ENCODE results near the gene DYSF.

DYSF gene

DNA sequence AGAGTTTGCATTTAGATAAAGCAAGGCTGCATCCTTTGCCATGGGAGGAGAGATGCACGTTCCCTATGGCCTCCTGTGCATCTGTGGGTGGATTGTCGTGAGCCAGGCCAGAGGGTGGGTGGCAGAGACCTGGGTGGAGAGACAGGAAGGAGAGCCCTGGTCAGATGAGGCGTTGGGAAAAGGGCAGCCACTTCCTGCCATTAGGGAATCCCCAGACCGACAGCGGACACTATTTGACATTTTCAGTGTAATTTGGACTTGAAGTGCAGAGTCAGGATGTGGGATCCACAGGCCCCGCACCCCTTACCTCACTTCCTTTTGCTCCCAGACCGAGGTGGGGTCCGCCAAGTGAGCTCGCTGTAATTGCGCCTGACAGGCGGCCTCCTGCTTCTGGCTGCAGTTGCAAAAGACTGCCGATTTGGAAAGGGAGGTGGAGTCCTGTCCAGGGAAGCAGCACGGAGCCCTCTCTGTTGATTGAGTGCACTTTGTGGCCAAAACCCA is 150.0 kb downstream of the DYSF start:
- DNase-seq (ENCODE audit: low read depth), result no peak

DNA sequence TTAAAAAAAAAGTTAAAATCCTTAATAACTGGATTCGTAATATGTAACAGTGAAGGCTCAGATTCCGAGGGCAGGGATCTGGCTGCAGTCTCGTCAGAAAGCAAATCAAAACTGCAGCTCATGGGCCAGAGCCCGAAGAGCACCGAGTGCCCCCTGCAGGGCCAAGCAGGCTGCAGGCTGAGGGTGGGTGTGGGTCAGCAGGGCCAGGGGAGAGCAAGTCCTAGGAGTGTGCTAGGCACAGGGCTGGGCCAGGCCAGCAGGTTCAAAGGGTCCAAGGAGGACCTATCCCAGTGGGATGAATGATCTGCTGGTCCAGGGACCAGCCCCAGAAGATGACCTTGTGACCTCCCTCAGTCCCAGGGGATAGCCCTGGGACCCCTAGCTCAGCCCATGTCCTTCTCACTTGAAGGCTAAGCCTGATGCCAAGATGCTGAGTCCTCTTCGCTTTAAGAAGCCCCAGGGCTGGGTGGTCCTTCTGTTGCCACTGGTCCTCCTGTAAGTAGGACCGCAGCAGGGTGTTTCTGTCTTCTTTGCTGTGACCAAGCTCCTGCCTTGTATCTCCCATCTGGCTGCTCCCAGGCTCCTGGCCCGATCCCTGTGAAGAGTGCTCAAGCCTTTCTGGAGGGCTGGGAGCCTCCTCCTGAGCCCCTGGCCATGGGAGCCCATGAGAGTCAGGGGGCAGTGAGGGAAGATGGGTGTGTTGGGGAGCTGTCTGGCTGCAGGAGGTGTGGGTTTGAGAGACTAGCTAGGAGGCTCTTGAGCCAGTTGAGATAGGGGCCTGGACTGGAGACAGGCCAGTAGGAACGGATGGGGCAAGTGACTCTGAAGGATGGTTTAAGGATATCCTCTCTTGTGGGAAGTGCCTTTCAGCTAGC is 150.7 kb downstream of the DYSF start:
- DNase-seq (ENCODE audit: low read depth), result no peak

- no peak for DNase-seq (ENCODE audit: low read depth)
Measured at GRCh38 chr2:71604726-71605120, 151.4 kb downstream of the DYSF start.

DNA sequence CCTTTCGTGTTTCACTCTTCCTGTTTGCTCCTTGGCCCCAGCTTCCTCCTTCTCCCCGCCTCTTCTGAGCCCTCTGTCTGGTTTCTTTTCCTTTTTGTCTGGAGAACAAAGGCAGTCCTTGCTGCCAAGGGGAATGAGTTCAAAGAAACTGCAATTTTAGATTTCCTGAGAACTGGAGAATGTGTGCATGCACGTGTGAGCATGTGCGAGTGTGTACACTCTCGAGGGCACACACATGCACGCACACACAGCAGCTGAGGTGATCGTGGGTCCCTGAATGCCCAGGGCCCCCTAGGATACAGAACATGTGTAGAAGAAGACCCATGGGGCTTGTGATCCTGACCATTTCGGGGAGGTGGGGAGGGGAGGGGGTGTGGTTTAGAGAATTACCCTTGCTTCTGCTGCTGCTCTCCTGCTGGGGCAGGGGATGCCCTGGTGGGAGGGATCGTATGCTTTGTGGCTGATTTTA is 151.8 kb downstream of the DYSF start:
- no peak for DNase-seq (ENCODE audit: low read depth)

GRCh38 chr2:71605781-71606241 is 152.4 kb downstream of the DYSF start:
- DNase-seq (ENCODE audit: low read depth), result no peak

GRCh38 chr2:71606244-71606643 is 152.9 kb downstream of the DYSF start:
- no peak for DNase-seq (ENCODE audit: low read depth)

GRCh38 chr2:71607151-71607889 is 154.0 kb downstream of the DYSF start:
- DNase-seq (ENCODE audit: low read depth), result no peak

DNA sequence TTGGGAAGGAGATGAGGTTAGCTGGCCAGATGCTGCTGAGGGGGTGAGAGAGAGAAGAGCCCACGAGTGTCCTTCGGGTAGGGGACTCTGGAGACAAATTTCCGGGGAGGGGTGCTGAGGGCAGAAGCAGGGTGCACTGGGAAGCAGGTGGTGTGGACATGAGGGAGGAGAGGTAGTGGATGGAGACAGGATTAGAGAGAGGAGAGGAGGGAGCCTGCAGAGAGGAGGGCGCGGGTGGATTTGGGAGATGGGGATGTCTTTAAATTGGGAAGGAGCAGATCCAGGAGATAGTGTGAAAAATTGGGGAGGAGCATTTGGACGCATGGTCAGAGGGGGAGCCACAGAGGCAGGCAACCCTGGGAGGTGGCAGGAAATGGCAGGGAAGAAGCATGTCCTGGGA is 154.7 kb downstream of the DYSF start:
- DNase-seq (ENCODE audit: low read depth), result no peak

- DNase-seq (ENCODE audit: low read depth), result no peak
Measured at GRCh38 chr2:71608441-71608840, 155.1 kb downstream of the DYSF start.

- DNase-seq (ENCODE audit: low read depth), result no peak
Measured at GRCh38 chr2:71609029-71609428, 155.7 kb downstream of the DYSF start.

GRCh38 chr2:71609441-71609840 is 156.1 kb downstream of the DYSF start:
- peak; percentile 44 for DNase-seq (ENCODE audit: low read depth)

DNA sequence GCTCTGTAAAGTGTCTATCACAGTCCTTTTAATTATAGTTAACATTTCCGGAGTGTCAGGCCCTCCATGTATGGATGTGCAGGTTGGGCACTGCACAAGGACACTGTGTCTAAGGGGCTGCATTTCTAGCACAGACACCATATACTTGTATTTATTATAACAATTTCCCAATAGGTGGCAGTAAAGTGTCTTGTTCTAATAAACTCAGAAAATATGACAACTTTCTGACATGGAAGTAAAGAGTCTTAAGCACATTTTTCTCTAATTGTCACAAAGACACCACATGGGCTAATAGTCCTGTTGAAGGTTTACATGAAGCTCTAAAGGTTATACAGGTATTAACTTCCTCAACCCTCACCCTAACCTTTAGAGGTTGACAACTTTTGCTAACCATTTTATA is 156.6 kb downstream of the DYSF start:
- peak; percentile 32 for DNase-seq (ENCODE audit: low read depth)

- DNase-seq (ENCODE audit: low read depth), result no peak
Measured at GRCh38 chr2:71610671-71611070, 157.3 kb downstream of the DYSF start.

DNA sequence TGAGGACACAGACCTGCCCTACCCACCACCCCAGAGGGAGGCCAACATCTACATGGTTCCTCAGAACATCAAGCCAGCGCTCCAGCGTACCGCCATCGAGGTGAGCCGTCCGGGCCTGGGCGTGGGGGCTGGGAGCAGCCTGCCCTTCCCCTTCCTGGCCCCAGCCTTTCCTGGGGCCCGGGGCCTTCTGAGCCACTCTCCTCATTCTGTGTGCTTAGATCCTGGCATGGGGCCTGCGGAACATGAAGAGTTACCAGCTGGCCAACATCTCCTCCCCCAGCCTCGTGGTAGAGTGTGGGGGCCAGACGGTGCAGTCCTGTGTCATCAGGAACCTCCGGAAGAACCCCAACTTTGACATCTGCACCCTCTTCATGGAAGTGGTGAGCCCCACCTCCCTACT is 157.9 kb downstream of the DYSF start:
- no peak for DNase-seq (ENCODE audit: low read depth)

GRCh38 chr2:71611781-71612527 is 158.6 kb downstream of the DYSF start:
- DNase-seq (ENCODE audit: low read depth), result no peak

DNA sequence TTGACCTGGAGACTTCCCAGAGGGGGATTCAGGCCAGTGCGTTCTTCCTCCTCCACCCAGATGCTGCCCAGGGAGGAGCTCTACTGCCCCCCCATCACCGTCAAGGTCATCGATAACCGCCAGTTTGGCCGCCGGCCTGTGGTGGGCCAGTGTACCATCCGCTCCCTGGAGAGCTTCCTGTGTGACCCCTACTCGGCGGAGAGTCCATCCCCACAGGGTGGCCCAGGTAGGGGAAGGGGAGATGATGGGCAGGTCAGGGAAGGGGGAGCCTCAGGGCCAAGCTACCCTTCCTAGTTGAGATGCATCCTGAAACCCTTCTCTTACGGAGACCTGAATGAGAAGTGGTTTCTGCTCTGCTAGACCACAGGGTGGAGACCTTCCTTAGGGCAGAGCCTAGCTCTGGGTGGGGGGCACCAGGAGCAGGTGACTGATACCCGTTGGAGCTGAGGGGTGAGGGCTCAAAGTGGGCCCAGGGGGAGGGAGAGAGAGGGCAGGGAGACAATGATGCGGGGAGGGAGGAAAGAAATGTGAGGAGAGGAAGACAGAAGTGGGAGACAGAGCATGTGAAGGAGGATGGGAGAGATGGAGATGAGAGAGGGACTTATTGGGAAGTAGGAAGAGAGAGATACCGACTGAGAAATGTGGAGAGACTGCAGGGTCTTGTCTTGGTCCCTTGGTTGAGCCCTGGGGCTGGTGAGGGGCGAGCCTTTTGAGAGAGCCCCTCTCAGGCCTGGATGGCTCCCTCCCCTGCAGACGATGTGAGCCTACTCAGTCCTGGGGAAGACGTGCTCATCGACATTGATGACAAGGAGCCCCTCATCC is 159.4 kb downstream of the DYSF start:
- DNase-seq (ENCODE audit: low read depth), result no peak

GRCh38 chr2:71613403-71613952 is 160.1 kb downstream of the DYSF start:
- DNase-seq (ENCODE audit: low read depth), result no peak

DNA sequence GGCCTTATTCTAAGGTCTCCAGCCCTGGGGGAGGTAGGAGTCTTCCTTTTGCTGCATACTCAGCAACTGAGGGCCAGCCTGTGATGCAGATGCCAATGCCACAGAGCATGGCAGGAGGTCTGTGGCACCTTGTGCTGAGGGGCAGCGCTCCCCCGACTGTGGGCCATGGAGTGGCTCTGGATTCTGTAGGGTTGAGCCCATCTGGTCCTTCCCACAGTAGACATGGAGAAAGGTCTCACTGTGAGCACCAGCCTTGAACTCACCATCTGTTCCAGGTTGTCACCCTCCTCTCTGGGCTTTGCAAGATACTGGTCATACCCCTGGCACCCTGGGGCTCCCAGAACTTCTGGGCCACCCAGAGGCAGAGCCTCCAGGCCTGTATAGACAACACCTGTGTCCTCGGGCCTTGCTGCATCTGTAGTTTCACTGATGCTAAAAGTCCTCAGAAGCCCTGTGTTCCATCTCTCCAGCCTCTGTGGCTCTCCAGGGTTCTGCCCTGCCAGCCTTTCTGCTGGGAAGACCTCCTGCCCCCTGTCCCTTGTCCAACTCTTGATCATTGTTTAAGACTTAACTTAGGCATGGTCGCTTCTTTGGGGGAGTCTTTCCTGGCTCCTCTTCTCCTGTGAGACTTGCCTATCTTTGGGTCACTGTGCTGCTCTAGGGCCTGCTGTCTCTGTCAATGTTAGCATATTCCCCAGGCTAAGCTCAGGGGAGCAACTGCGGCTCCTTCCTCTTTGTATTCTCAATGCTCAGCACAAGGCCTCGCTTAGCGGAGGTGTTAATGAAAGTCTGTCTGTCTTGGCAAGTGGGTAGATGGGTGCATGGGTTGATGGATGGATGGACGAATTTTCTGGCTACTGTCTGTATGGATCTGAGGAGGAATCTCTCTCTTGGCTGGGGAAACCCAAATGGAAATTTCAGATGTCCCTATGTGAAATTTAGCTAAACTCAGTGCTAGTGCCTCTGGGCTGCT is 160.9 kb downstream of the DYSF start:
- DNase-seq (ENCODE audit: low read depth), result no peak

GRCh38 chr2:71614976-71615766 is 161.8 kb downstream of the DYSF start:
- peak; percentile 17 for DNase-seq (ENCODE audit: low read depth)
